SK-N-SH (cell line): ENCODE results near the gene TRAF7. TPM values are rescaled to one million over a fixed set of nuclear protein-coding genes. Genes with fewer than 3 reads are reported as not detected.

Experiments used
- CTCF ChIA-PET: fragments of 300-600, 350-600 bp; formaldehyde crosslinking; extraction: SDS; loops from one replicate; lab custom pipeline; 2021; lab: Yijun Ruan, JAX
- POLR2A ChIA-PET: fragments of 350-600 bp; sonication (Branson Sonifier 250); formaldehyde crosslinking; extraction: SDS; loops from one replicate; lab custom pipeline; 2020; ENCODE audit warnings: antibody characterized with exemption, inconsistent platforms; lab: Yijun Ruan, JAX
- DNase-seq: peaks from one replicate; pipeline ENCODE4 v3.0.0; 2012
- H2AFZ ChIP-seq: fragments of 200-600 bp; sonication (generic); 2 replicates; pipeline ENCODE4 v1.8.1; 2016; ENCODE audit warnings: antibody characterized with exemption, mild to moderate bottlenecking, low read depth
- H3F3A ChIP-seq: fragments of 200-600 bp; sonication (generic); replicated peaks from 2 replicates; pipeline ENCODE3; 2016; ENCODE audit warnings: antibody characterized with exemption, mild to moderate bottlenecking; ENCODE audit not compliant: insufficient read depth
- H3K27ac ChIP-seq, 2 experiments: fragments of 200-500 bp in 1 of 2; fragments of 200-600 bp in 1 of 2; sonication (Bioruptor generic) in 1 of 2; sonication (generic), shearing (Covaris generic) in 1 of 2; 2 replicates each; pipeline versions ENCODE4 v1.5.1 to v1.6.1; 2014 to 2016; ENCODE audit warnings: low read depth in 2 of 2, inconsistent platforms in 1 of 2, low read length in 1 of 2, mild to moderate bottlenecking in 1 of 2, mixed read lengths in 1 of 2
- H3K27me3 ChIP-seq: fragments of 200-600 bp; sonication (generic), shearing (Covaris generic); 2 replicates; pipeline ENCODE4 v1.6.1; 2016; ENCODE audit warnings: mixed run types; ENCODE audit not compliant: insufficient read depth
- H3K36me3 ChIP-seq, 2 experiments: fragments of 200-500 bp in 1 of 2; fragments of 200-600 bp in 1 of 2; sonication (Bioruptor generic) in 1 of 2; sonication (generic) in 1 of 2; replicated peaks in 1 of 2; 2 replicates each; pipeline versions ENCODE3 to v1.5.1; 2014 to 2016; ENCODE audit warnings: low read length in 1 of 2, mild to moderate bottlenecking in 1 of 2; ENCODE audit not compliant: insufficient read depth in 2 of 2, control insufficient read depth in 1 of 2
- H3K4me1 ChIP-seq, 2 experiments: fragments of 200-500 bp in 1 of 2; fragments of 200-600 bp in 1 of 2; sonication (Bioruptor generic) in 1 of 2; sonication (generic), shearing (Covaris generic) in 1 of 2; 2 replicates each; pipeline versions ENCODE4 v1.5.1 to v1.6.1; 2014 to 2016; ENCODE audit warnings: low read depth in 1 of 2, low read length in 1 of 2, mixed run types in 1 of 2; ENCODE audit not compliant: insufficient read depth in 2 of 2, control insufficient read depth in 1 of 2
- H3K4me2 ChIP-seq: fragments of 200-600 bp; sonication (generic), shearing (Covaris generic); 2 replicates; pipeline ENCODE4 v1.6.1; 2017; ENCODE audit warnings: mixed run types
- H3K4me3 ChIP-seq, 2 experiments: fragments of 200-500 bp in 1 of 2; fragments of 200-600 bp in 1 of 2; sonication (Bioruptor generic) in 1 of 2; sonication (generic), shearing (Covaris generic) in 1 of 2; 2 replicates each; pipeline versions ENCODE4 v1.5.1 to v1.8.1; 2014 to 2016; ENCODE audit warnings: low read depth in 2 of 2, inconsistent platforms in 1 of 2, low read length in 1 of 2, mild to moderate bottlenecking in 1 of 2, mixed read lengths in 1 of 2, moderate library complexity in 1 of 2
- H3K79me2 ChIP-seq: fragments of 200-600 bp; sonication (generic); 2 replicates; pipeline ENCODE4 v1.8.1; 2017; ENCODE audit warnings: mild to moderate bottlenecking; ENCODE audit not compliant: insufficient read depth
- H3K9ac ChIP-seq: fragments of 200-600 bp; sonication (generic); 2 replicates; pipeline ENCODE4 v1.6.1; 2017; ENCODE audit warnings: mixed run types
- H3K9me2 ChIP-seq: fragments of 200-600 bp; sonication (generic); 2 replicates; pipeline ENCODE4 v1.6.1; 2017; ENCODE audit warnings: mixed run types
- H3K9me3 ChIP-seq: fragments of 200-600 bp; sonication (generic); 2 replicates; pipeline ENCODE4 v1.6.1; 2017; ENCODE audit warnings: mixed run types, mild to moderate bottlenecking, moderate library complexity
- H4K20me1 ChIP-seq: fragments of 200-600 bp; sonication (generic); 2 replicates; pipeline ENCODE4 v1.6.1; 2017; ENCODE audit warnings: mild to moderate bottlenecking, mixed run types; ENCODE audit not compliant: insufficient read depth
- CHD2 ChIP-seq: fragments of 150-350 bp; IDR thresholded peaks from 2 replicates; pipeline ENCODE4 v1.6.1; 2018; ENCODE audit warnings: low read length; ENCODE audit not compliant: partially characterized antibody
- ELF1 ChIP-seq: IDR thresholded peaks from 2 replicates; pipeline ENCODE4 v1.4.0; 2012
- FOSL2 ChIP-seq: IDR thresholded peaks from 2 replicates; pipeline ENCODE4 v1.4.0; 2012; ENCODE audit warnings: low read depth, mild to moderate bottlenecking, moderate library complexity, borderline replicate concordance
- JUND ChIP-seq: IDR thresholded peaks from 2 replicates; pipeline ENCODE4 v1.4.0; 2012
- MEF2A ChIP-seq: IDR thresholded peaks from 2 replicates; pipeline ENCODE4 v1.4.0; 2012; ENCODE audit warnings: low read depth, borderline replicate concordance
- MXI1 ChIP-seq: IDR thresholded peaks from 2 replicates; pipeline ENCODE4 v1.6.1; 2012; ENCODE audit warnings: mild to moderate bottlenecking, low read depth, low read length, improper control_type of control experiment
- NFIC ChIP-seq: IDR thresholded peaks from 2 replicates; pipeline ENCODE4 v1.4.0; 2012; ENCODE audit warnings: borderline replicate concordance
- NRF1 ChIP-seq: IDR thresholded peaks from 2 replicates; pipeline ENCODE4 v1.6.1; 2012; ENCODE audit warnings: low read depth, mild to moderate bottlenecking, low read length
- RAD21 ChIP-seq: IDR thresholded peaks from 2 replicates; pipeline ENCODE4 v1.6.1; 2012; ENCODE audit warnings: mild to moderate bottlenecking, low read length
- RCOR1 ChIP-seq: fragments of 150-350 bp; IDR thresholded peaks from 2 replicates; pipeline ENCODE4 v1.6.1; 2017; ENCODE audit warnings: antibody characterized with exemption, low read length
- REST ChIP-seq: IDR thresholded peaks from 2 replicates; pipeline ENCODE4 v1.6.1; 2012; ENCODE audit warnings: mild to moderate bottlenecking, low read depth, low read length, moderate library complexity
- SIN3A ChIP-seq: IDR thresholded peaks from 2 replicates; pipeline ENCODE4 v1.6.1; 2012; ENCODE audit warnings: low read depth, mild to moderate bottlenecking, low read length, moderate library complexity, borderline replicate concordance
- SMC3 ChIP-seq: IDR thresholded peaks from 2 replicates; pipeline ENCODE4 v1.6.1; 2012; ENCODE audit warnings: low read depth, low read length, improper control_type of control experiment
- TCF12 ChIP-seq: IDR thresholded peaks from 2 replicates; pipeline ENCODE4 v1.4.0; 2012
- USF2 ChIP-seq: fragments of 150-350 bp; IDR thresholded peaks from 2 replicates; pipeline ENCODE4 v1.6.1; 2017; ENCODE audit warnings: antibody characterized with exemption, low read length, low read depth, borderline replicate concordance
- YY1 ChIP-seq: IDR thresholded peaks from 2 replicates; pipeline ENCODE4 v1.4.0; 2012; ENCODE audit warnings: low read depth, mild to moderate bottlenecking
- WGBS: methylation state at CpG from one replicate; pipeline ENCODE4 v1.1.6; 2017; ENCODE audit warnings: low lambda C conversion rate; 5-methylcytosine and 5-hydroxymethylcytosine counted together
- polyA plus RNA-seq, 3 experiments: library from polyadenylated mRNA; depleted of rRNA; stranded (reverse); fragments of >200 nt; gene quantifications; 2 replicates each; pipeline ENCODE4 v1.2.3, GENCODE V29; 2012
- TF ChIP-seq, protein P1 (sequence below): fragments of 150-350 bp; IDR thresholded peaks from 2 replicates; pipeline ENCODE4 v1.6.1; 2016; ENCODE audit warnings: mild to moderate bottlenecking, low read depth, low read length
- TF ChIP-seq, protein P2 (sequence below): IDR thresholded peaks from 2 replicates; pipeline ENCODE4 v1.4.0; 2012; ENCODE audit warnings: low read depth, borderline replicate concordance

TRAF7 gene
- polyA plus RNA-seq, 1 of the 3 experiments (the other 2 are of a cell fraction), result 73.0 TPM

GRCh38 chr16:2162676-2163118 lies 7.1 kb downstream of the TRAF7 start:
- peaks cover 3% of the 10 kb centered on the region for H3F3A ChIP-seq
- H3K4me3 ChIP-seq, result no peak overlapping the region
- no peak overlapping the region for H2AFZ ChIP-seq
- H3K27me3 ChIP-seq, result no peaks in the 10 kb centered on the region
- DNase-seq, result no peak
- no peak overlapping the region; a peak in 1 of 4 replicates for H3K27ac ChIP-seq
- H3K79me2 ChIP-seq, result peaks cover 68% of the 10 kb centered on the region
- peaks cover 0 to 31% of the 10 kb centered on the region in 2 experiments for H3K36me3 ChIP-seq
- H3K4me2 ChIP-seq, result no peak overlapping the region
- H3K9ac ChIP-seq, result no peak overlapping the region
- H4K20me1 ChIP-seq, result peaks cover 57% of the 10 kb centered on the region
- no peak for TF ChIP-seq TCF12
- TF ChIP-seq, protein P1, sequence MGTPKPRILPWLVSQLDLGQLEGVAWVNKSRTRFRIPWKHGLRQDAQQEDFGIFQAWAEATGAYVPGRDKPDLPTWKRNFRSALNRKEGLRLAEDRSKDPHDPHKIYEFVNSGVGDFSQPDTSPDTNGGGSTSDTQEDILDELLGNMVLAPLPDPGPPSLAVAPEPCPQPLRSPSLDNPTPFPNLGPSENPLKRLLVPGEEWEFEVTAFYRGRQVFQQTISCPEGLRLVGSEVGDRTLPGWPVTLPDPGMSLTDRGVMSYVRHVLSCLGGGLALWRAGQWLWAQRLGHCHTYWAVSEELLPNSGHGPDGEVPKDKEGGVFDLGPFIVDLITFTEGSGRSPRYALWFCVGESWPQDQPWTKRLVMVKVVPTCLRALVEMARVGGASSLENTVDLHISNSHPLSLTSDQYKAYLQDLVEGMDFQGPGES, result no peak
- no peak for TF ChIP-seq MXI1
- no peak for TF ChIP-seq RAD21
- TF ChIP-seq SIN3A, result no peak
- no peak for TF ChIP-seq FOSL2
- TF ChIP-seq YY1, result no peak
- TF ChIP-seq ELF1, result no peak
- TF ChIP-seq NFIC, result no peak
- no peak for TF ChIP-seq SMC3
- no peak for TF ChIP-seq USF2
- TF ChIP-seq JUND, result no peak
- no peak for TF ChIP-seq NRF1
- TF ChIP-seq RCOR1, result no peak
- TF ChIP-seq REST, result no peak
- TF ChIP-seq, protein P2, sequence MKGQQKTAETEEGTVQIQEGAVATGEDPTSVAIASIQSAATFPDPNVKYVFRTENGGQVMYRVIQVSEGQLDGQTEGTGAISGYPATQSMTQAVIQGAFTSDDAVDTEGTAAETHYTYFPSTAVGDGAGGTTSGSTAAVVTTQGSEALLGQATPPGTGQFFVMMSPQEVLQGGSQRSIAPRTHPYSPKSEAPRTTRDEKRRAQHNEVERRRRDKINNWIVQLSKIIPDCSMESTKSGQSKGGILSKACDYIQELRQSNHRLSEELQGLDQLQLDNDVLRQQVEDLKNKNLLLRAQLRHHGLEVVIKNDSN, result no peak
- no peak for TF ChIP-seq CHD2
- no peak for TF ChIP-seq MEF2A
- CTCF ChIA-PET, result no interaction called here
- no peaks in the 10 kb centered on the region for H3K9me2 ChIP-seq
- H3K4me1 ChIP-seq, result peaks cover 3 to 16% of the 10 kb centered on the region in 2 experiments; a peak in 3 of 4 replicates
- WGBS, result no CpG with 5 or more reads among the region's 13 CpGs
- no peaks in the 10 kb centered on the region for H3K9me3 ChIP-seq
- POLR2A ChIA-PET, result interaction anchor here (1.1 to 1.2 kb wide), 2 partner anchors 12 kb away, joined by 3 to 4 read pairs; no protein-coding TSS in a partner anchor
